Pancreas (tissue), 10 donors: Measurements from ENCODE around the gene ITGA2. TPM values are rescaled to one million over a fixed set of nuclear protein-coding genes. Genes with fewer than 3 reads are reported as not detected.

Source experiments
- ATAC-seq, 4 donors: fragments of 200-7000 bp; cut with Tn5 transposase; one replicate each; pipeline versions ENCODE4 v1.8.0 to v1.9.1; 2020; ENCODE audit warnings: mild to moderate bottlenecking in 4 of 4, moderate library complexity in 4 of 4
- DNase-seq, 6 donors: peaks; one replicate each; pipeline ENCODE4 v3.0.0-alpha.2; 2020
- FAIRE-seq: peaks from 2 replicates; lab custom pipeline; 2012; peaks lifted over from hg19 to GRCh38; lab: Jason Lieb, UNC
- H3K27ac ChIP-seq, 4 donors: fragments of 200-600 bp; sonication (generic); 1 replicate in 3 of 4; 2 replicates in 1 of 4; pipeline versions ENCODE4 v1.5.0 to v1.8.0; 2020
- H3K27me3 ChIP-seq, 4 donors: fragments of 200-600 bp; one replicate each; pipeline ENCODE4 v1.8.0; 2021
- H3K36me3 ChIP-seq, 3 donors: fragments of 200-600 bp; sonication (generic) in 1 of 3; one replicate each; pipeline versions ENCODE4 v1.5.0 to v1.8.0; 2020 to 2021
- H3K4me1 ChIP-seq, 3 donors: fragments of 200-600 bp; one replicate each; pipeline ENCODE4 v1.8.0; 2021
- H3K4me3 ChIP-seq, 4 donors: fragments of 200-600 bp; sonication (generic) in 2 of 4; one replicate each; pipeline versions ENCODE4 v1.5.0 to v1.8.0; 2020 to 2021
- H3K9me3 ChIP-seq, 4 donors: fragments of 200-600 bp; one replicate each; pipeline ENCODE4 v1.8.0; 2021
- CTCF ChIP-seq, 4 donors: fragments of 200-600 bp; sonication (generic) in 3 of 4; IDR thresholded peaks; one replicate each; pipeline versions ENCODE4 v1.5.0 to v1.8.0; 2021; ENCODE audit warnings: antibody characterized with exemption in 4 of 4
- WGBS, 2 donors: extraction: QIAGEN DNeasy Blood & Tissue Kit; methylation state at CpG; one replicate each; pipeline ENCODE4 v1.1.7; 2013; 5-methylcytosine and 5-hydroxymethylcytosine counted together
- intact Hi-C, 3 donors: fragments of 100-400 bp; cut with DNase I; formaldehyde crosslinking; loops; one replicate each; pipeline versions ENCODE4 v1.11.1 to v1.14.2; 2022
- polyA plus RNA-seq, 2 donors: library from polyadenylated mRNA; stranded (reverse); fragments of 200-250 nt; gene quantifications; one replicate each; pipeline ENCODE4 v1.2.3, GENCODE V29; 2013
- total RNA-seq, 6 donors: library from RNA; stranded (reverse); fragmentation: NEBNext Ultra II Directional in 4 of 6; extraction: Animal tissue kit (Norgen Biotek cat#: 25700) in 4 of 6; gene quantifications; one replicate each; pipeline versions ENCODE4 v1.2.1 to v1.2.4, GENCODE V29; 2021 to 2023
- donor health status: healthy with polysubstance abuse.
- donor health status: DM: no; HTN: no; CAD: no; lungs with moderate emphysema.
- donor health status: DM: no; HTN: no; CAD: no.
- donor health status: control.
- donor health status: control.
- donor health status: Bipolar disorder and iron deficiency.
- donor health status: DM: yes; HTN: yes; CAD: no.
- donor health status: DM: no; HTN: no; CAD: no.
- donor health status: DM: no; HTN: no; CAD: no.
- donor health status: DM: yes; HTN: yes; CAD: no.

Gene ITGA2
- total and polyA plus RNA-seq, 8 donors = 0.30 to 12.6 (median 1.5) TPM

GRCh38 chr5:53123702-53124101, 134.6 kb downstream of the ITGA2 start:
- intact Hi-C loops = no loop called here
- Histone ChIP-seq H3K9me3 (no peaks in the 10 kb centered on the region), H3K27ac (no peak overlapping the region), H3K4me1 (no peaks in the 10 kb centered on the region), H3K27me3 (no peaks in the 10 kb centered on the region), H3K36me3 (no peaks in the 10 kb centered on the region), H3K4me3 (no peak overlapping the region)
- FAIRE-seq (peak; percentile 13), ATAC-seq (no peak), DNase-seq (no peak)
- TF ChIP-seq CTCF (IDR thresholded peaks at IDR 0.05) = no peak

DNA sequence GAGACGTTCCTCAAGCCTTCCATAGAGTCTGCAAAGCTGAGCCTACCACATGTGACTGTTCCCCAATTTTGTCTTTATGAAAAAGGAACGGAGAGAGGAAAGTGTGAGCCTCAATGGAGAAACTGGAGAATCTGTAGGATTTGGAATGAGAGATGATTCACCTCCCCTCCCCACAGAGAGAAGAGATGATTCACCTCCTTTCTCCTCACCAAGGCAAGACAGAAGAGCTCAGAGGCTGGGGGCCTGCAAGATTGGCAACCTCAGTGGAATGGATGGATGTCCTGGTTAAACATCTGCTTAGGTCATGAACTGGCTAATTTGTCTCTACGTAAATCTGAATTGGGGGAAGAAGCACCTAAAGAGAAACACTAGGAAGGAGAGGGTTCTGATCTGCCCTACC, 137.4 kb downstream of the ITGA2 start:
- no peak for ATAC-seq
- 80 to 86% methylated on average over 3 of the region's 3 CpGs for WGBS, 2 donors

GRCh38 chr5:53127107-53127506, 138.0 kb downstream of the ITGA2 start:
- FAIRE-seq = no peak
- intact Hi-C loops = no loop called here
- WGBS, 2 donors = 4 to 68% methylated on average over 1 of the region's 1 CpG

More for the DNA sequence above, 137.4 kb downstream of the ITGA2 start:
- H3K9me3 ChIP-seq = no peaks in the 10 kb centered on the region
- H3K36me3 ChIP-seq = no peaks in the 10 kb centered on the region
- H3K27me3 ChIP-seq = no peaks in the 10 kb centered on the region
- FAIRE-seq (no peak), DNase-seq (no peak)
- TF ChIP-seq CTCF (IDR thresholded peaks at IDR 0.05) = no peak
- no peaks in the 10 kb centered on the region for H3K4me1 ChIP-seq
- no peak overlapping the region for H3K4me3 ChIP-seq
- intact Hi-C loops = no loop called here
- H3K27ac ChIP-seq = no peak overlapping the region

GRCh38 chr5:53128481-53128880, 139.3 kb downstream of the ITGA2 start:
- no peak for DNase-seq
- no peaks in the 10 kb centered on the region for H3K4me1 ChIP-seq
- WGBS, 2 donors = 71 to 82% methylated on average over 1 of the region's 1 CpG
- intact Hi-C loops = no loop called here
- no peak for TF ChIP-seq CTCF (IDR thresholded peaks at IDR 0.05)
- H3K36me3 ChIP-seq = no peaks in the 10 kb centered on the region
- H3K27me3 ChIP-seq = no peaks in the 10 kb centered on the region
- FAIRE-seq = no peak
- no peak overlapping the region for H3K4me3 ChIP-seq
- H3K27ac ChIP-seq = no peak overlapping the region
- ATAC-seq = no peak
- no peaks in the 10 kb centered on the region for H3K9me3 ChIP-seq

More at GRCh38 chr5:53127107-53127506, 138.0 kb downstream of the ITGA2 start:
- Histone ChIP-seq H3K27ac (no peak overlapping the region), H3K36me3 (no peaks in the 10 kb centered on the region), H3K4me3 (no peak overlapping the region), H3K9me3 (no peaks in the 10 kb centered on the region), H3K4me1 (no peaks in the 10 kb centered on the region), H3K27me3 (no peaks in the 10 kb centered on the region)
- ATAC-seq (no peak), DNase-seq (no peak)
- no peak for TF ChIP-seq CTCF (IDR thresholded peaks at IDR 0.05)

DNA sequence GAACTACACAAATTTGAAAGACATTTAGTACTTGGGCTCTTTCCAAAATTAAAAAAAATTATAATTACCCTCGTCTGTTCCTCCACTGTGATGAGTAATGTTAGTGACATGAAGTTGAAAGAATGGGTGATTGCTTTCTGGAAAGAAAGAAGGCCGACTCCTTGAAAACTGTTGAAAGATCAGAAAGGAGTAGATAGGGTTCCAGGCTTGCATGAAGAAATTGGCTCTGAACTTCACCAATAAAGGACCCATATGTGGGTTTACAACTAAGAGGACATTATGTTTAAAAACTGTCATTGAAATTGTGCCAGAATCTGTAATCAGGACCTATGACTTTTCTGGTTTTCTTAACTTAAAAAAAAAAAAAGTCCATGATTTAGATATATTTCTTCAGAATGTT, 141.1 kb downstream of the ITGA2 start:
- FAIRE-seq (no peak), DNase-seq (no peak), ATAC-seq (no peak)
- no peaks in the 10 kb centered on the region for H3K4me1 ChIP-seq
- no peak overlapping the region for H3K27ac ChIP-seq
- no peaks in the 10 kb centered on the region for H3K9me3 ChIP-seq
- WGBS, 2 donors = 39 to 49% methylated on average over 2 of the region's 2 CpGs
- TF ChIP-seq CTCF (IDR thresholded peaks at IDR 0.05) = no peak
- intact Hi-C loops = no loop called here
- H3K36me3 ChIP-seq = no peaks in the 10 kb centered on the region
- H3K4me3 ChIP-seq = no peak overlapping the region
- H3K27me3 ChIP-seq = no peaks in the 10 kb centered on the region
